Suppressor macrophage (primary cell): ENCODE results near the gene SPTBN4.

Experiments
- DNase-seq, 4 experiments: peaks; one replicate each; pipeline ENCODE4 v3.0.0-alpha.2; 2020 to 2022

SPTBN4 gene

DNA sequence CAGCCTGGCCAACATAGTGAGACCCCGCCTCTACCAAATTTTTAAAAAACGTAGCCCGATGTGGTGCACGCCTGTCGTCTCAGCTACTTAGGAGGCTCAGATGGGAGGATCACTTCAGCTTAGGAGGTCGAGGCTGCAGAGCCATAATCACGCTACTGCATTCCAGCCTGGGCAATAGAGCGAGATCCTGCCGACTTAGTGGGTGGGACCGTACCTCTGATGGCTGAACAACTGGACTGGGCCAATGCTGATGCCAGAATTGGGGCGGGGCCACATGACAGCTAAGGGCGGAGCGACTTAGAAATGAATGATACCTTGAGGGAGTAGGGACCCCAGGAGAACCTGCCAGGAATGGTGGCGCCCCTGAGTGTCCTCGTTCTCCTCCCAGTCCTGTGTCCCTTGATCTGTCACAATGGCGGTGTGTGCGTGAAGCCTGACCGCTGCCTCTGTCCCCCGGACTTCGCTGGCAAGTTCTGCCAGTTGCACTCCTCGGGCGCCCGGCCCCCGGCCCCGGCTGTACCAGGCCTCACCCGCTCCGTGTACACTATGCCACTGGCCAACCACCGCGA lies 137.9 kb downstream of the SPTBN4 start:
- DNase-seq, result no peak

DNA sequence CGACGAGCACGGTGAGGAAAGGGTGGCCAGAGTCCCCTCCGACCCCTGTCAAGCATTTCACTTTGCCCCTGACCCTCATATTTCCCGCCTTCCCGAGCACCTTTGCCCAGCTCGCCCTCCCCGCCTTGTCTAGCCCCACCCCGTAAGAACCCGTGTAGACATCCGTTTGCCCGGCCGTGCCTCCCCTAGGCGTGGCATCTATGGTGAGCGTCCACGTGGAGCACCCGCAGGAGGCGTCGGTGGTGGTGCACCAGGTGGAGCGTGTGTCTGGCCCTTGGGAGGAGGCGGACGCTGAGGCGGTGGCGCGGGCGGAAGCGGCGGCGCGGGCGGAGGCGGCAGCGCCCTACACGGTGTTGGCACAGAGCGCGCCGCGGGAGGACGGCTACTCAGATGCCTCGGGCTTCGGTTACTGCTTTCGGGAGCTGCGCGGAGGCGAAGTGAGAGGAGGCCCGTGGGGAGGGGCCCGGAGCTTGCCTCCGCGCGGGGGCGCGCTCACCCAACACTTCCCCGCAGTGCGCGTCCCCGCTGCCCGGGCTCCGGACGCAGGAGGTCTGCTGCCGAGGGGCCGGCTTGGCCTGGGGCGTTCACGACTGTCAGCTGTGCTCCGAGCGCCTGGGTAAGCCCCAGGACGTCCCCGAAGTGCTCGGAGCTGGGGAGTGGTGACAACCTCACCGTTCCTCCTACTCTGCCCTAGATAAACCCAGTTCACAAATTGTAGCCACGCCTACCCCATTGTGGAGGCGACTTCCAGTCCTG lies 138.6 kb downstream of the SPTBN4 start:
- DNase-seq, result peak in 3 of 4 experiments; percentile 34 to 72 (median 66)

DNA sequence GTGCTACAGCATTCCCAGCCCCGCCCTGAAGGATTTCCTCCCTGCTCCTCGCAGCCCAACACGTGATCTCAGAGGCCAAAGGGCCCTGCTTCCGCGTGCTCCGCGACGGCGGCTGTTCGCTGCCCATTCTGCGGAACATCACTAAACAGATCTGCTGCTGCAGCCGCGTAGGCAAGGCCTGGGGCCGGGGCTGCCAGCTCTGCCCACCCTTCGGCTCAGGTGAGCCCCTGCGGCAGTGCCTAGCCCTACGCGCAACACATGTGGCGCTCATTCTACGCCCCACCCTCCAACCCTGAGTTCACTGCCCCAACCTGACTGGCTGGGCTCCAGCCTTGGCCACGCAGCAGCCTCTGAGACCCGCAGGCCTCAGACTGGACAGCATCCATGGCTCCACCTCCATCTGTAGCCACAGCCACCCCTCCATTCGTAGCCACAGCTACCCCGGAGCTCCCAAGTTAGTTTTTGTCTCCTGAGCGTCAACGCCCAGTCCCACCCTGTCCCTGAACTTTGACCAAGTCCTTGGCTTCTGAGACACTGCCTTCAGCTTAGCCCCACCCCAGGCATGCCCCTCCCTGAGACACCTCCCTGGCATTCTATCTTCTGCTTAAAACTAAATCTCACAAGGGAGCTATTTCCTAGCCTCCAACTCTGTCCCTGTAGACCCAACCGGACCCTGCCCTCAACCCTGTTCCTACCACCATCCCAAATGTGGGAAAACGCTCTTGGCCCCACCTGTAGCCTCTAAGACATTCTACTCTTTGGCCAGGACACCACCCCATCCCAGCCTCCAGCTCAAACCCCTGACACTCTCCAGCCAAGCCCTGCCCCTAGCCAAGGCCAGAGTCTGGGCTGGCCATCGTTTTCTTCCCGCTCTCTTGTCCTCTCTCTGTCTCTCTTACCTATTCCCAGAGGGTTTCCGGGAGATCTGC lies 140.8 kb downstream of the SPTBN4 start:
- DNase-seq, result no peak

DNA sequence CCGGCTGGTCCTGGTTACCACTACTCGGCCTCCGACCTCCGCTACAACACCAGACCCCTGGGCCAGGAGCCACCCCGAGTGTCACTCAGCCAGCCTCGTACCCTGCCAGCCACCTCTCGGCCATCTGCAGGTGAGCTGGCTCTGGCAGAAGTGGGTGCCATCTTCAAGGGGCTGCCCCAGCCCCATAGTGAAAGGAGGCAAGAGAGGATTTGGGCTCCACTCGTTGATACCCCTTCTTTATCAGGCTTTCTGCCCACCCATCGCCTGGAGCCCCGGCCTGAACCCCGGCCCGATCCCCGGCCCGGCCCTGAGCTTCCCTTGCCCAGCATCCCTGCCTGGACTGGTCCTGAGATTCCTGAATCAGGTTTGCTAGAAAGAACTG lies 141.4 kb downstream of the SPTBN4 start:
- no peak for DNase-seq

DNA sequence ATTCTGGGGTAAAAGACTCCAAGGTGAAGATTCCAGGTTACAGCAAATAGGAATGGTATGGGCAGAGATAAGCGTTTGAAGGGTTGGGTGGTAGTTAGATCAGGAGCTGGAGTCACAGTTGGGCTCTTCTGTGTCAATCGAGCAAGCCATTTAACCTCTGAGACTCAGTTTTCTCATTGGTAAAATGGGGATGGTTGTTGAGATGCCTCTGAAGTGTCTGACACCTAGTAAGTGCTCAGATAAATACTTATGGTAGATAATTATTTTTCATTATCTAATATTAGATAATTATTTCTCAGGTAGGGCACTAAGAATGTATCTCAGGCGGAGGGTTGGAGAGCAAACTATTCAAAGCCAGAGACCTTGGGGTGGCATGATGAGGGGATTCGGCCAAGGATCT lies 142.2 kb downstream of the SPTBN4 start:
- no peak for DNase-seq

DNA sequence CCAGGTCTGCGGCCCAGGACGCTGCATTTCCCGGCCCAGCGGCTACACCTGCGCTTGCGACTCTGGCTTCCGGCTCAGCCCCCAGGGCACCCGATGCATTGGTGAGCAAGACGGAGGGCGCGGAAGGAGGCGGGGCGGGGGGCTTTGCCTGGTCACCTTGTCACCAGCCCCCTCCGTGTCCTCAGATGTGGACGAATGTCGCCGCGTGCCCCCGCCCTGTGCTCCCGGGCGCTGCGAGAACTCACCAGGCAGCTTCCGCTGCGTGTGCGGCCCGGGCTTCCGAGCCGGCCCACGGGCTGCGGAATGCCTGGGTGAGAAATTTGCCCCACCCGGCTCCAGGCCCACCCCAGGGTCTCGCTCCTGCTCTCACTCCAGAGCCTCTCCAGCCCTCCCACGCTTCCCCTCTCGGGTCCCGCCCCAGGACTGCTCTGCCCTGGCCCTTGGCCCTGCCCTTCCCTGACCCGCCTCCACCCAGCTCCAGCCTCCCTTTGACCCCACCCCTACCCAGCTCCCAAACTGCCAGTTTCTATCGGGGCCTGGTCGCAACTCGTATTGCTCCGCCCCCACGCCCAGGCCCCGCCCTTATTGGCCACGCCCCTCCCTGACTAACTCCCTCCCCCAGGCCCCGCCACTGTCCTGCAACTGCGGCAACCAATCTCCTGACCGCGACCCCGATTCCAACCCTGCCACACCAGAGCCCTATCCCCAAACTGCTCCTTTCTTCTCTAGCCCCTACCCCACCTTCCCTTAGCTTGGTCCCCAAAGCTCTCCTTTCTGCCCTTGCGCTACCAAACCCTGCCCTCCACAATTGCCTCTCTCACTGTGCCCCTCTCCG lies 143.0 kb downstream of the SPTBN4 start:
- peak; percentile 92 to 96 (median 94) for DNase-seq

DNA sequence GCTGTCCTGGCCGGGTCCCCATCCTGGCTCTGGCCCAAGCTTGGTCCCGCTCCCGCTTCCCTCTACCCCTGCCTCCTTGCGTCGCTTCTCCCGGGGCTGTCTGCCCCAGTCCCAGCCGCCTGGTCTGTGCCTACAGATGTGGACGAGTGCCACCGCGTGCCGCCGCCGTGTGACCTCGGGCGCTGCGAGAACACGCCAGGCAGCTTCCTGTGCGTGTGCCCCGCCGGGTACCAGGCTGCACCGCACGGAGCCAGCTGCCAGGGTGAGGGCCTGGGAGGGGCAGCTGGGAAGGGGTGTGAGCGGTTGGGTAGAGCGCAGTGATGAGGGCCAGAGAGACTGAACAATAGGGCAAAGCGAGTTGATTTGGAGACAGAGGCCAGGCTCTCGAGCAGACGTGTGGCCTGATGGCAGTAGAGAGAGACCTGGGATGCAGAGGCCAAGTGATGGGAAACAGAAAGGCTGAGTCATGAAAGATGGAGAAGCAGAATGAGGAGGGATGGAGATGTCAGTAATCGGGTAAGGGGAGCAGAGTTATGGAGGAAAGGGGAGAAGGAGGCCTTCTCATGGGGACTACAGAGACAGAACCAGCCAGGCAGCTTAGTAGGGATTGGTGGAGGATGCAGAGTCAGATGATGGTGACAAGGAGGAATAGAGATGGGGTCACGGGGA lies 143.7 kb downstream of the SPTBN4 start:
- peak; percentile 61 to 75 (median 64) for DNase-seq

DNA sequence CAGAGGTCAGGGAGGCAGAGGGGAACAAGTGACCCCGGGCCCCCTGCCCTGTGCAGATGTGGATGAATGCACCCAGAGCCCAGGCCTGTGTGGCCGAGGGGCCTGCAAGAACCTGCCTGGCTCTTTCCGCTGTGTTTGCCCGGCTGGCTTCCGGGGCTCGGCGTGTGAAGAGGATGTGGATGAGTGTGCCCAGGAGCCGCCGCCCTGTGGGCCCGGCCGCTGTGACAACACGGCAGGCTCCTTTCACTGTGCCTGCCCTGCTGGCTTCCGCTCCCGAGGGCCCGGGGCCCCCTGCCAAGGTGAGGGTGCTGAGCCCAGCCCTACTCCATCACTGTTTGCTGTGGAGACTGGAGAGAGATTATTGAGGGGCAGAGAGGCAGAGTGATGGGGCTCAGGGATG lies 144.3 kb downstream of the SPTBN4 start:
- no peak for DNase-seq

DNA sequence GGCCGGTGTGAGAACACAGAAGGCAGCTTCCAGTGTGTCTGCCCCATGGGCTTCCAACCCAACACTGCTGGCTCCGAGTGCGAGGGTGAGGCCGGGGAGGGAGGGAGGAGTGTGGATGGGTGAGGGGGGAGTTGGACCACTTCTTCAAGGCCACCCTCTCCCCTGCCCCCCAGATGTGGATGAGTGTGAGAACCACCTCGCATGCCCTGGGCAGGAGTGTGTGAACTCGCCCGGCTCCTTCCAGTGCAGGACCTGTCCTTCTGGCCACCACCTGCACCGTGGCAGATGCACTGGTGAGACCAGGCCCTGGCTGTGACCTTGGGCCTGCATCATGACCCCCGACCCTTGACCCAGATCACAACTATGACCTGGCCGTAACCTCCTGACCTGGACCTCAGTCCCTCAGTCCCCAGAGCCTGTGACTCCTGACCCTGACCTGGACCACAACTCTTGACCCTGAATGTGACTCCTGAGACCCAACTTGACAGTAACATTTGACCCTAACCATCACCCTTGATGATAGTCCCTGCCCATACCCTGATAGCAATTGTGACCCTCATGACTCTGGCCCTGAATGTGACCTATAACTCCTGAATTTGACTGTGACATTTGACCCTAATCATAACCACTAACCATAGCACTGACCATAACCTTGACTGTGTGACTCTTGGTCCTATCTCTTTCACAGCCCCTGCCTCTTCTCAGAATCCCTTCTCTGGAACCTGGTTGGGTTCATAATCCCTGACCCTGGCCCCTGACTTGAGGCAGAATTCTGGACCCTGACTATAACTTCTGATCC lies 145.3 kb downstream of the SPTBN4 start:
- DNase-seq, result no peak

DNA sequence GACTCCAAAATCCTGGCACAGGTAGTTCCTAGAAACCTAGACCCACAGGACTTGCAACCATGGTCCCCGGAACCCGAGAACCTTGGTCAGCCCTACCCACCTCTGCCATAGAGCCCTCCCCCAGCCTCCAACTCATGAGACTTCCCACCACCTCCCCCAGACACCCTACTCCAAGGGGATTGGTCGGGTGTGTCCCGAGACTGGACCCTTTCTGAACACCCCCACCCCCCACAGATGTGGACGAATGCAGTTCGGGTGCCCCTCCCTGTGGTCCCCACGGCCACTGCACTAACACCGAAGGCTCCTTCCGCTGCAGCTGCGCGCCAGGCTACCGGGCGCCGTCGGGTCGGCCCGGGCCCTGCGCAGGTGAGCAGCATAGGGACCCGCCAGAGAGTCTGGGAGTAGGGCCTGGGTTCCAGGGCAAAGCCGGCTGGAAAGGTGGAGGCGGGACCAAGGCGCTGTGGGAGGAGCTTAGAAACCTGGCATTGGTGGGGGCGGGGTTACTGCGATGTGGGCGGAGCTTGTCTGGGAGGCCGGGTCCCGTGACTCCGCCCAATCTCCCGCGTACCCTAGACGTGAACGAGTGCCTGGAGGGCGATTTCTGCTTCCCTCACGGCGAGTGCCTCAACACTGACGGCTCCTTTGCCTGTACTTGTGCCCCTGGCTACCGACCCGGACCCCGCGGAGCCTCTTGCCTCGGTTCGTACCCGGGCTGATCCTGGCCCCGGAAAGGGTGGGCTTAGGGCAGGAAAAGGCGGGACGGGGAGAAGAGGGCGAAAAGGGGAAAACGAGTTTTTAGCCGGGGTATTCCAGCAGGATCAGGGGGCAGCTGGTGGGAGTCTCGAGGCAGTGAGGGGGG lies 146.3 kb downstream of the SPTBN4 start:
- peak; percentile 47 to 69 (median 60) for DNase-seq

DNA sequence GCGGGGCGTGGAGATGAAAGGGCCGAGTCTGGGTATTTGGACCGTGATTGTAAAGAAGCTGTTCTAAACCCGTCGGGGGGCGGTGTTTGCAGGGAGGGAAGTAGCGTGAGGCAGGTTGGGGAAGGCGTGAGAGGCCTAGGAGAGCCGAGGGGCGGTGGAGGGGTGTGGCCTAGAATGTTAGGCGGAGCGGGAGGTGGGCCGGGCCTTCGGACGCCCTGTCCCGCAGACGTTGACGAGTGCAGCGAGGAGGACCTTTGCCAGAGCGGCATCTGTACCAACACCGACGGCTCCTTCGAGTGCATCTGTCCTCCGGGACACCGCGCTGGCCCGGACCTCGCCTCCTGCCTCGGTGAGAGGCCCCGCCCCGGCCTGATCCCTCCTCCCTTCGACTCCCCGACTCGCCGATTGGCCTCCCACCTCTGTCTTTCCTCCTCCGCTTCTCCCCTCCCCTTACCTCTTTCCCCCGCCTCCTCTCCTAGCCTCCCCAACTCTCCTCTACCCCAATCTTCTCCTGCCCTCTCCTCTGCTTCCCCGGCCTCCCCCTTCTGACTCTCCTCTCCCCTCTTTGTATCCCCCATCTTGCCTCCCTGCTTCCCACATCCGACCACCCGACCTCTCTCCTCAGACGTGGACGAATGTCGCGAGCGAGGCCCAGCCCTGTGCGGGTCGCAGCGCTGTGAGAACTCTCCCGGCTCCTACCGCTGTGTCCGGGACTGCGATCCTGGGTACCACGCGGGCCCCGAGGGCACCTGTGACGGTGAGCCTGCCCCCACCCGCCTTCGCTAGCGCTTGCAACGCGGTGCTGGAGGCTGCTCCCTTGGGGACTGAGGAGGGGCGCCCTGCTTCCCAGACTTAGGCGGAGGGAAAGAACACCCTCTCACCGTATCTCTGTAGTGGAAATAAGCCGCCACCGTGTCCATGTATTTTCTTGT lies 147.2 kb downstream of the SPTBN4 start:
- DNase-seq, result peak; percentile 54 to 79 (median 70)

DNA sequence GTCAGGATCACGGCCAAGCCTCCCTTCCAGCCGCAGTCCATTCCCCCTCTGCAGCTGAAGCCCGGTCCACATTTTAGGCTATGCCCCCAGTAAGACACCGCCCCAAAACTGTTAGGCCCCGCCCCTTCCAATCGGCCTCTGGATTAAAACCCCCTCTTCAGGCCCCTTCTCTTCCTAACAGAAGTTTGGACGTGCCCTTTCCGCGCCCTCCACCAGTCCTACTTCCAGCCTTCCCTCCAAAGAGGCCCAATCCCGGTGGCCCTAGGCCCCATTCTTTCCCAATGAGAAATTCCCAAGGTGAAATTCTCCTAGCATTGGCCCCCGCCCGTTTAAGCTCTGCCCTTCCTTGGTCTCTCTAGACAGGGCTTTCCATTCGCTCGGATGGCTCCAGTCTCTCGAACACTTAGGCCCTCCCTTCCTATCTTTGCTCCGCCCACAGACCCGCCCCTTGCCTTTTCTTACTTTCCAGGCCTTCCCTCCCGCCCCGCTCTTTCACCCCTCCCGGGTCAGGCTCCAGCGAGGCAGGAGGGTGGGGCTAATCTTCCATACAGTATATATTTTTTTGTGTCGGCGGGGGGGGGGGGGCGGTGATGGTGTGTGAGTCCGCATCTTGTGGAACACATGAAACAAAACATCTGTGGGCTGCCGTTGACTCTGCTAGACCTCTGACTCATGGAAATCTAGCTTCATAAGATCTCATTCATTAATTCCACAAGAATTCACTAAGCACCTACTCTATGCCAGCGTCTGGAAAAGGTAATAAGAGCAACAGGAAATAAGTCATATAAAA lies 148.0 kb downstream of the SPTBN4 start:
- peak; percentile 64 to 73 (median 65) for DNase-seq

DNA sequence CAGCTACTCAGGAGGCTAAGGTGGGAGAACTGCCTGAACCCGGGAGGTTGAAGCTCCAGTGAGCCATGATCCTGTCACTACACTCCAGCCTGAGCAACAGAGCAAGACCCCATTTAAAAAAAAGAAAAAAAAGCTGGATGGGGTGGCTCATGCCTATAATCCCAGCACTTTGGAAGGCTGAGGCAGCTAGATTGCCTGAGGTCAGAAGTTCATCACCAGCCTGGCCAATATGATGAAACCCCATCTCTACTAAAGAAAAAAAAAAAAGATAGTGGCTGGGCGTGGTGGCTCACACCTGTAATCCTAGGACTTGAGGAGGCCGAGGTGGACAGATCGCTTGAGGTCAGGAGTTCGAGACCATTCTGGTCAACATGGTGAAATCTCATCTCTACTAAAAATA lies 149.4 kb downstream of the SPTBN4 start:
- DNase-seq, result no peak

DNA sequence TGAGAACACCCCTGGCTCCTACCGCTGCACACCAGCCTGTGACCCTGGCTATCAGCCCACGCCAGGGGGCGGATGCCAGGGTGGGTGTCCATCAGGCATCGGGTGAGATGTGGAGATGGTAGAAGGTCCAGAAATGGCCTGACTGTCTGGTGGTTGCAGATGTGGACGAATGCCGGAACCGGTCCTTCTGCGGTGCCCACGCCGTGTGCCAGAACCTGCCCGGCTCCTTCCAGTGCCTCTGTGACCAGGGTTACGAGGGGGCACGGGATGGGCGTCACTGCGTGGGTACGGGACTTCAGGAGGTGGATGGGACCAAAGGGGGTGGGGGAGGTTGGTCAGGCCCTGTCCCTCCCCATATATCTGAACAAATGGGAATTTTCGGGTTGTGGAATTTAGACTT lies 150.1 kb downstream of the SPTBN4 start:
- no peak for DNase-seq

DNA sequence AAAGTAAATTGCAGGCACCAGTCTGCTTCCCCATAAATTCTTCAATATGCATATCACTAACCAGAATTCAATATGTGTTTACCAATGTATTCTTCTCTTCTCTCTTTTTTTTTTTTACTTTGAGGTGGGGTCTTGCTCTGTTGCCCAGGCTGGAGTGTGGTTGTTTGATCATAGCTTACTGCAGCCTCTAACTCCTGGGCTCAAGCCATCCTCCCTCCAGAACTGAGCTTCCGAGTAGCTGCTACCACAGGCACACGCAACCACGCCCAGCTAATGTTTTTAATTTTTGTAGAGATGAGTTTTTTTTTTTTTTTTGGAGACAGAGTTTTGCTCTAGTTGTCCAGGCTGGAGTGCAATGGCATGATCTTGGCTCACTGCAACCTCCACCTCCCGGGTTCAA lies 151.2 kb downstream of the SPTBN4 start:
- no peak for DNase-seq

DNA sequence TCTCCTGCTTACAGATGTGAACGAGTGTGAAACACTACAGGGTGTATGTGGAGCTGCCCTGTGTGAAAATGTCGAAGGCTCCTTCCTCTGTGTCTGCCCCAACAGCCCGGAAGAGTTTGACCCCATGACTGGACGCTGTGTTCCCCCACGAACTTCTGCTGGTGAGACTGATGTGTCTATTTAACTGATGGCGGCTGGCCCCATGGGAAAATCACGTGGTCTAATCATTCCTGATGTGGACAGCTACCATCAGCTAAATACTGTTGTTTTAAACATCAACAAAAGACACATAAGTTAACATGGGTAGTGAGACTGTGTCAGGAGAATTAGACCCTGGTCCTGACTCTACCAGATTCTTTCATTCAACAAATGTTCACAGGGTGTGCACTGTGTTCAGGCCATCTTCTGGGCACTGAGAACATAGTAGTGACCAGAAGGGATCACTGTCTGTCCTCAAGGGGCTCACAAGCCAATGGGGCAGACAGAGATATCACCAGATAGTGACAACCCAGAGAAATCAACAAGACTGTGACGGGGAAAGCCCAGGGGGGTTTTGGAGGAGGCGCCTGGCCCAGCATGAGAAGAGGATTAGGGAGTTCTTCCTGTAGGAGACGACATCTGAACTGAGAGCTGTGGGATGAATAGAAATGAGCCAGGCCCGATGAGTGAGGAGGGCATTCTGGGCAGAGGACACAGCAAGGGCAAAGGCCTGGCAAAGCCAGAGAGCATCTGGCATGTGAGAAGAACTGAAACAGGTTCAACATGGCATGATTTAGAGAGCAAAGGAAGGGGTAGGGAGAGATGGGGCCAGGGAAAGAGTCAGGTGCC lies 152.7 kb downstream of the SPTBN4 start:
- DNase-seq, result no peak

DNA sequence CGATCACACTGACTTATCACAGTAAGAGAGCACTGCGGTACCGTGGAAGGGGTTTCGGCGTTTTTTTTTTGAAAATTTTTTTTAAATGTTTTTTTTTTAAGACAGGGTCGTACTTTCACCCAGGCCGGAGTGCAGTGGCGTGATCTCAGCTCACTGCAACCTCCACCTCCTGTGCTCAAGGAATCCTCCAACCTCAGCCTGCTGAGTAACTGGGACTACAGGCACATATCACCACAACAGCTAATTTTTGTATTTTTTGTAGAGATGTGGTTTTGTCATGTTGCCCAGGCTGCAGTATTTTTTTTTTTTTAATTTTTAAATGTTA lies 153.3 kb downstream of the SPTBN4 start:
- DNase-seq, result no peak
